ENCODE results near the gene CCDC169. TPM values are rescaled to one million over a fixed set of nuclear protein-coding genes. Genes with fewer than 3 reads are reported as not detected.

Gene CCDC169
- total and polyA plus RNA-seq, 4 donors, result 0.14 to 3.4 (median 0.81) TPM

DNA sequence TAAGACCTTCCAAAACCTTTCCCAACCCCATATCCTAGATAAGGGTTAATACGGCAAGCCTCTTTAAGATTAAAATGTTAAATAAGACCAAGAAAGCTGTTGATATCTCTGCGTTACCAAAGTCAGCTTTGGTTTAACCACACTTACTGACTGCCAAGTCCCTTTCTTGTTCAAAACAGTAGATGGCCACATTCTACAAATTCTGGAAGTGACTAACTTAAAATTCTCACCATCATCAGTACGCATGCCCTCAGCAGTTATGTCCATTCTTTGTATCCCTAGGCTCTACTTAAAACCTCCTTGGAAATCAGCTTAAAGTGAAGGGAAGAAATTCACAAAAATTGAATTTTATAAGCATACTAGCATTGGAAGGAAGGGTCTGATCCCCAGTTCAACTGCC is 106.8 kb downstream of the CCDC169 start:
- no peak overlapping the region for H3K27ac ChIP-seq (ENCODE audit: low read depth in 1 of 2, low read length in 1 of 2)
- no peak for DNase-seq
- no peaks in the 10 kb centered on the region for H3K4me1 ChIP-seq (ENCODE audit: control insufficient read depth in 5 of 5, insufficient read depth in 5 of 5, low read length in 5 of 5)
- WGBS, 2 donors, result 89 to 96% methylated on average over 3 of the region's 3 CpGs
- H3K27me3 ChIP-seq (ENCODE audit: control insufficient read depth in 3 of 3, insufficient read depth in 3 of 3, low read length in 2 of 3), result no peaks in the 10 kb centered on the region
- no peak overlapping the region for H3K4me3 ChIP-seq
- no peaks in the 10 kb centered on the region for H3K9me3 ChIP-seq (ENCODE audit: control insufficient read depth in 4 of 4, insufficient read depth in 3 of 4, low read length in 3 of 4)
- ATAC-seq (ENCODE audit: insufficient read depth, low FRiP score), result no peak
- no peaks in the 10 kb centered on the region for H3K36me3 ChIP-seq (ENCODE audit: control insufficient read depth in 4 of 4, insufficient read depth in 4 of 4, low read length in 4 of 4)
- H3K9ac ChIP-seq (ENCODE audit: insufficient read depth in 1 of 2, low read length in 2 of 2), result no peak overlapping the region
- TF ChIP-seq, protein P1, sequence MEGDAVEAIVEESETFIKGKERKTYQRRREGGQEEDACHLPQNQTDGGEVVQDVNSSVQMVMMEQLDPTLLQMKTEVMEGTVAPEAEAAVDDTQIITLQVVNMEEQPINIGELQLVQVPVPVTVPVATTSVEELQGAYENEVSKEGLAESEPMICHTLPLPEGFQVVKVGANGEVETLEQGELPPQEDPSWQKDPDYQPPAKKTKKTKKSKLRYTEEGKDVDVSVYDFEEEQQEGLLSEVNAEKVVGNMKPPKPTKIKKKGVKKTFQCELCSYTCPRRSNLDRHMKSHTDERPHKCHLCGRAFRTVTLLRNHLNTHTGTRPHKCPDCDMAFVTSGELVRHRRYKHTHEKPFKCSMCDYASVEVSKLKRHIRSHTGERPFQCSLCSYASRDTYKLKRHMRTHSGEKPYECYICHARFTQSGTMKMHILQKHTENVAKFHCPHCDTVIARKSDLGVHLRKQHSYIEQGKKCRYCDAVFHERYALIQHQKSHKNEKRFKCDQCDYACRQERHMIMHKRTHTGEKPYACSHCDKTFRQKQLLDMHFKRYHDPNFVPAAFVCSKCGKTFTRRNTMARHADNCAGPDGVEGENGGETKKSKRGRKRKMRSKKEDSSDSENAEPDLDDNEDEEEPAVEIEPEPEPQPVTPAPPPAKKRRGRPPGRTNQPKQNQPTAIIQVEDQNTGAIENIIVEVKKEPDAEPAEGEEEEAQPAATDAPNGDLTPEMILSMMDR (IDR thresholded peaks at IDR 0.05; ENCODE audit: control extremely low read depth, extremely low read depth), result no peak

DNA sequence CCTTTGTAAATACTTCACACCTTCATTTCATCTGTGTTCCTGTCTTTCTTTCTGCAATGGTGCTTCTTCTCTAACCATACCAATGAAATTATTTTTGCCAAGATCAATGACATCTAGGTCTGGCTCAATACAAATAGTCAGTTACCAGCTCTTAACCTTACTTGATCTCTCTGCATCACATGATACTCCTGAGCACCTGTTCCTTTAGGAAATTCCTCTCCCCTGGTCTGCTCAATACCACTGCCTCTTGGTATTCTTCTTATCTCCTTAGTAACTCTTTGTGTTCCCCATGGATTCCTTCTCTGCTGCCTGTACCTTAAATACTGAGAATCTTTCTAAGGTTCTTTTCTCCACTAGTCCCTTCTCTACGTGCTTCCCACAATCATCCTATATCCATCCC is 109.2 kb downstream of the CCDC169 start:
- 92 to 94% methylated on average over 1 of the region's 1 CpG for WGBS, 2 donors
- ATAC-seq (ENCODE audit: insufficient read depth, low FRiP score), result no peak
- no peaks in the 10 kb centered on the region for H3K4me1 ChIP-seq (ENCODE audit: control insufficient read depth in 5 of 5, insufficient read depth in 5 of 5, low read length in 5 of 5)
- no peaks in the 10 kb centered on the region for H3K27me3 ChIP-seq (ENCODE audit: control insufficient read depth in 3 of 3, insufficient read depth in 3 of 3, low read length in 2 of 3)
- no peak overlapping the region for H3K27ac ChIP-seq (ENCODE audit: low read depth in 1 of 2, low read length in 1 of 2)
- H3K4me3 ChIP-seq, result no peak overlapping the region
- no peak overlapping the region for H3K9ac ChIP-seq (ENCODE audit: insufficient read depth in 1 of 2, low read length in 2 of 2)
- H3K36me3 ChIP-seq (ENCODE audit: control insufficient read depth in 4 of 4, insufficient read depth in 4 of 4, low read length in 4 of 4), result no peaks in the 10 kb centered on the region
- no peak for DNase-seq
- H3K9me3 ChIP-seq (ENCODE audit: control insufficient read depth in 4 of 4, insufficient read depth in 3 of 4, low read length in 3 of 4), result no peaks in the 10 kb centered on the region
- TF ChIP-seq, protein P1 (IDR thresholded peaks at IDR 0.05; ENCODE audit: control extremely low read depth, extremely low read depth), result no peak

DNA sequence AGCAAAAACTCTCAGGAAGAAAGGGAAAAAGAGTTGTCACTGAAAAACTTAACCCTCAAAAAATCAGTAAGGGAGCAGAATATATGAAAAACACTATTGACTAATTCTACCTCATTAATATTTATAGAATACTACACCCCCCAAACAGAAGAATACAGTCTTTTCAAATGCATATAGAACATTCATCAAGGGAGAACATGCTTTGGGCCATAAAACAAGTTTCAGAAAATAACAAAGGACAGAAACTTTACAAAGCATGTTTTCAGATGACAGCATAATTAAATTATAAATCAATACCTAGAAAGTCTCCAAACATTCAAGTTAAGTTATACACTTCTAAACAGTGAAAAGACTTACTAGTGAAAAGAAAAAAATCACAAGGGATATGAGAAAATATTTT is 113.7 kb downstream of the CCDC169 start:
- Histone ChIP-seq H3K9me3 (ENCODE audit: control insufficient read depth in 4 of 4, insufficient read depth in 3 of 4, low read length in 3 of 4) (peaks cover 0 to 2% (median 0%) of the 10 kb centered on the region in 4 donors), H3K27me3 (ENCODE audit: control insufficient read depth in 3 of 3, insufficient read depth in 3 of 3, low read length in 2 of 3) (no peaks in the 10 kb centered on the region)
- TF ChIP-seq, protein P1 (IDR thresholded peaks at IDR 0.05; ENCODE audit: control extremely low read depth, extremely low read depth), result no peak

More for the DNA sequence above, 113.7 kb downstream of the CCDC169 start:
- H3K9ac ChIP-seq (ENCODE audit: insufficient read depth in 1 of 2, low read length in 2 of 2), result no peak overlapping the region
- H3K27ac ChIP-seq (ENCODE audit: low read depth in 1 of 2, low read length in 1 of 2), result no peak overlapping the region
- no peak overlapping the region for H3K4me3 ChIP-seq
- DNase-seq (no peak), ATAC-seq (ENCODE audit: insufficient read depth, low FRiP score) (no peak)
- no peaks in the 10 kb centered on the region for H3K4me1 ChIP-seq (ENCODE audit: control insufficient read depth in 5 of 5, insufficient read depth in 5 of 5, low read length in 5 of 5)
- H3K36me3 ChIP-seq (ENCODE audit: control insufficient read depth in 4 of 4, insufficient read depth in 4 of 4, low read length in 4 of 4), result no peaks in the 10 kb centered on the region

Small RNA genes within 50 kb of the gene (small RNA-seq; reads per million reads assigned to genes)
- not detected for gene RNU6-71P (ENCODE audit: low replicate concordance)

Other genes starting within 250 kb of the CCDC169 start
- 10 to 100 TPM; 12.6 to 23.5 TPM for gene DCLK1, start 166.4 kb downstream of the CCDC169 start, total RNA-seq
- gene DCLK1, start 166.4 kb downstream of the CCDC169 start, polyA plus RNA-seq, result 1 to 10 TPM; 1.2 to 1.3 TPM
- gene SOHLH2, start 83.3 kb downstream of the CCDC169 start, total RNA-seq, result under 1 TPM; 0.11 to 0.28 TPM
- gene SOHLH2, start 83.3 kb downstream of the CCDC169 start, polyA plus RNA-seq, result under 1 TPM; 0.04 to 0.05 TPM
- 10 to 100 TPM; 52.9 to 84.7 TPM for gene SPART, start 48.6 kb upstream of the CCDC169 start, total RNA-seq
- gene SPART, start 48.6 kb upstream of the CCDC169 start, polyA plus RNA-seq, result 10 to 100 TPM; 28.0 to 38.9 TPM
- gene CCNA1, start 134.7 kb upstream of the CCDC169 start, total RNA-seq, result 10 to 100 TPM in 1 of 2 donors, 1 to 10 TPM in 1; 9.6 to 10.2 TPM
- 1 to 10 TPM in 1 of 2 donors, under 1 TPM in 1; 0.98 to 4.1 TPM for gene CCNA1, start 134.7 kb upstream of the CCDC169 start, polyA plus RNA-seq

Data from lung (tissue), 13 donors.